ENCODE measurements around the gene MCTP1.

Gene MCTP1

GRCh38 chr5:95177456-95177855 lies 107.4 kb downstream of the MCTP1 start:
- no peak overlapping the region for H3K27ac ChIP-seq
- no peak for DNase-seq (ENCODE audit: low spot score)
- CTCF ChIA-PET: no interaction called here
- no peak for TF ChIP-seq CTCF (conservative IDR thresholded peaks at IDR 0.05; ENCODE audit: low read depth)
- POLR2A ChIA-PET (ENCODE audit: low non-redundant PET): interaction anchor here (0.6 kb wide), 1 partner anchor 47 kb away, joined by 14 read pairs; no protein-coding TSS in a partner anchor

GRCh38 chr5:95175106-95175505 lies 109.8 kb downstream of the MCTP1 start:
- POLR2A ChIA-PET (ENCODE audit: low non-redundant PET): no interaction called here
- H3K27ac ChIP-seq: no peak overlapping the region
- DNase-seq (ENCODE audit: low spot score): no peak
- CTCF ChIA-PET: no interaction called here
- no peak for TF ChIP-seq CTCF (conservative IDR thresholded peaks at IDR 0.05; ENCODE audit: low read depth)

- TF ChIP-seq CTCF (conservative IDR thresholded peaks at IDR 0.05; ENCODE audit: low read depth): no peak
- POLR2A ChIA-PET (ENCODE audit: low non-redundant PET): no interaction called here
These were observed 112.2 kb downstream of the MCTP1 start for GRCh38 chr5:95172659-95173058.

GRCh38 chr5:95164861-95165260 lies 120.0 kb downstream of the MCTP1 start:
- POLR2A ChIA-PET (ENCODE audit: low non-redundant PET): no interaction called here
- DNase-seq (ENCODE audit: low spot score): no peak
- CTCF ChIA-PET: no interaction called here

More at GRCh38 chr5:95172659-95173058, 112.2 kb downstream of the MCTP1 start:
- CTCF ChIA-PET: no interaction called here
- no peak overlapping the region for H3K27ac ChIP-seq
- DNase-seq (ENCODE audit: low spot score): no peak

GRCh38 chr5:95163079-95163478 lies 121.8 kb downstream of the MCTP1 start:
- CTCF ChIA-PET: interaction anchor here (0.6 kb wide), 1 partner anchor 101 kb away, joined by 3 read pairs; no protein-coding TSS in a partner anchor
- no peak for TF ChIP-seq CTCF (conservative IDR thresholded peaks at IDR 0.05; ENCODE audit: low read depth)
- H3K27ac ChIP-seq: no peak overlapping the region
- DNase-seq (ENCODE audit: low spot score): no peak
- POLR2A ChIA-PET (ENCODE audit: low non-redundant PET): no interaction called here

More at GRCh38 chr5:95164861-95165260, 120.0 kb downstream of the MCTP1 start:
- no peak overlapping the region for H3K27ac ChIP-seq
- no peak for TF ChIP-seq CTCF (conservative IDR thresholded peaks at IDR 0.05; ENCODE audit: low read depth)

GRCh38 chr5:95162231-95162992 lies 122.5 kb downstream of the MCTP1 start:
- TF ChIP-seq CTCF (conservative IDR thresholded peaks at IDR 0.05; ENCODE audit: low read depth): no peak
- ChIA-PET POLR2A (ENCODE audit: low non-redundant PET) (interaction anchor here (0.6 kb wide), 1 partner anchor 46 kb away, joined by 6 read pairs; no protein-coding TSS in a partner anchor), CTCF (interaction anchor here (0.6 kb wide), 1 partner anchor 101 kb away, joined by 3 read pairs; no protein-coding TSS in a partner anchor)
- H3K27ac ChIP-seq: no peak overlapping the region
- no peak for DNase-seq (ENCODE audit: low spot score)

All from RWPE1 (cell line).